Measurements from ENCODE around the gene CANT1. TPM values are rescaled to one million over a fixed set of nuclear protein-coding genes. Genes with fewer than 3 reads are reported as not detected.

CANT1 gene
- total and polyA plus RNA-seq, 2 of the 13 experiments (the other 11 are each of a cell fraction or from before 2014, with no cell fraction given) = 34.1 to 42.1 TPM

DNA sequence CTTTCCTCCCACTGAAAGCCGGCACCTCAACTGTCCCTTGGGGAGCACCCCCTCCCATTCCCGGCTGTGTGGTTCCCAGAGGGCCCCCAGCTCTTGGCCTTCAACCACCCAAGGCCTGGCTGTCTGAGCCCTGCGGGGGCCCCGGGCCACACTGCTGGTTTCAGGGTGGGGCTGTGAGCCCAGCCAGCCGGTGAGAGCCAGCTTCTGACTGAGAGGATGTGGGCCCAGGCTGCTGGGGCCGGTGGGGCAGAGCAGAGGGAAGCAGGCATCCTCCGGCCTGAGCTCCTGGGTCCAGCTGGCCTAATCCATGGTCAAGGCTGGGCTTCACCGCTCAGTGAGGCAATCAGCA, 29.0 kb downstream of the CANT1 start (continued):
- TF ChIP-seq, protein P1, sequence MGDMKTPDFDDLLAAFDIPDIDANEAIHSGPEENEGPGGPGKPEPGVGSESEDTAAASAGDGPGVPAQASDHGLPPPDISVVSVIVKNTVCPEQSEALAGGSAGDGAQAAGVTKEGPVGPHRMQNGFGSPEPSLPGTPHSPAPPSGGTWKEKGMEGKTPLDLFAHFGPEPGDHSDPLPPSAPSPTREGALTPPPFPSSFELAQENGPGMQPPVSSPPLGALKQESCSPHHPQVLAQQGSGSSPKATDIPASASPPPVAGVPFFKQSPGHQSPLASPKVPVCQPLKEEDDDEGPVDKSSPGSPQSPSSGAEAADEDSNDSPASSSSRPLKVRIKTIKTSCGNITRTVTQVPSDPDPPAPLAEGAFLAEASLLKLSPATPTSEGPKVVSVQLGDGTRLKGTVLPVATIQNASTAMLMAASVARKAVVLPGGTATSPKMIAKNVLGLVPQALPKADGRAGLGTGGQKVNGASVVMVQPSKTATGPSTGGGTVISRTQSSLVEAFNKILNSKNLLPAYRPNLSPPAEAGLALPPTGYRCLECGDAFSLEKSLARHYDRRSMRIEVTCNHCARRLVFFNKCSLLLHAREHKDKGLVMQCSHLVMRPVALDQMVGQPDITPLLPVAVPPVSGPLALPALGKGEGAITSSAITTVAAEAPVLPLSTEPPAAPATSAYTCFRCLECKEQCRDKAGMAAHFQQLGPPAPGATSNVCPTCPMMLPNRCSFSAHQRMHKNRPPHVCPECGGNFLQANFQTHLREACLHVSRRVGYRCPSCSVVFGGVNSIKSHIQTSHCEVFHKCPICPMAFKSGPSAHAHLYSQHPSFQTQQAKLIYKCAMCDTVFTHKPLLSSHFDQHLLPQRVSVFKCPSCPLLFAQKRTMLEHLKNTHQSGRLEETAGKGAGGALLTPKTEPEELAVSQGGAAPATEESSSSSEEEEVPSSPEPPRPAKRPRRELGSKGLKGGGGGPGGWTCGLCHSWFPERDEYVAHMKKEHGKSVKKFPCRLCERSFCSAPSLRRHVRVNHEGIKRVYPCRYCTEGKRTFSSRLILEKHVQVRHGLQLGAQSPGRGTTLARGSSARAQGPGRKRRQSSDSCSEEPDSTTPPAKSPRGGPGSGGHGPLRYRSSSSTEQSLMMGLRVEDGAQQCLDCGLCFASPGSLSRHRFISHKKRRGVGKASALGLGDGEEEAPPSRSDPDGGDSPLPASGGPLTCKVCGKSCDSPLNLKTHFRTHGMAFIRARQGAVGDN (CRISPR knock-in tag; IDR thresholded peaks at IDR 0.05) = peak; percentile 63; the same call in 1 of the 2 replicates
- no peak for TF ChIP-seq NR2F1 (CRISPR knock-in tag; IDR thresholded peaks at IDR 0.05)
- no peak for TF ChIP-seq ZFP82 (CRISPR knock-in tag; IDR thresholded peaks at IDR 0.05; ENCODE audit: borderline replicate concordance)
- TF ChIP-seq ZSCAN21 (CRISPR knock-in tag; IDR thresholded peaks at IDR 0.05; ENCODE audit: borderline replicate concordance) = peak; percentile 14
- peak; percentile 5; the same call in 1 of the 2 replicates for TF ChIP-seq FOXO1 (CRISPR knock-in tag; IDR thresholded peaks at IDR 0.05)
- no peak for TF ChIP-seq ZFP1 (CRISPR knock-in tag; IDR thresholded peaks at IDR 0.05)
- no peak for TF ChIP-seq ZNF83 (CRISPR knock-in tag; IDR thresholded peaks at IDR 0.05; ENCODE audit: borderline replicate concordance)
- no peak; the same call in 1 of the 2 replicates for TF ChIP-seq SPEN (CRISPR knock-in tag; IDR thresholded peaks at IDR 0.05; ENCODE audit: low read depth)
- TF ChIP-seq ARNTL (CRISPR knock-in tag; IDR thresholded peaks at IDR 0.05) = no peak
- TF ChIP-seq POLR2AphosphoS2 (IDR thresholded peaks at IDR 0.05; ENCODE audit: low read depth, low read length) = no peak
- TF ChIP-seq TMF1 (CRISPR knock-in tag; IDR thresholded peaks at IDR 0.05; ENCODE audit: low read depth) = no peak
- no peak for TF ChIP-seq CC2D1A (CRISPR knock-in tag; IDR thresholded peaks at IDR 0.05)
- no peak for TF ChIP-seq GATAD2A (CRISPR knock-in tag; IDR thresholded peaks at IDR 0.05)
- TF ChIP-seq HDAC2 (CRISPR knock-in tag; IDR thresholded peaks at IDR 0.05) = no peak; the same call in 1 of the 2 replicates
- TF ChIP-seq, protein P2, sequence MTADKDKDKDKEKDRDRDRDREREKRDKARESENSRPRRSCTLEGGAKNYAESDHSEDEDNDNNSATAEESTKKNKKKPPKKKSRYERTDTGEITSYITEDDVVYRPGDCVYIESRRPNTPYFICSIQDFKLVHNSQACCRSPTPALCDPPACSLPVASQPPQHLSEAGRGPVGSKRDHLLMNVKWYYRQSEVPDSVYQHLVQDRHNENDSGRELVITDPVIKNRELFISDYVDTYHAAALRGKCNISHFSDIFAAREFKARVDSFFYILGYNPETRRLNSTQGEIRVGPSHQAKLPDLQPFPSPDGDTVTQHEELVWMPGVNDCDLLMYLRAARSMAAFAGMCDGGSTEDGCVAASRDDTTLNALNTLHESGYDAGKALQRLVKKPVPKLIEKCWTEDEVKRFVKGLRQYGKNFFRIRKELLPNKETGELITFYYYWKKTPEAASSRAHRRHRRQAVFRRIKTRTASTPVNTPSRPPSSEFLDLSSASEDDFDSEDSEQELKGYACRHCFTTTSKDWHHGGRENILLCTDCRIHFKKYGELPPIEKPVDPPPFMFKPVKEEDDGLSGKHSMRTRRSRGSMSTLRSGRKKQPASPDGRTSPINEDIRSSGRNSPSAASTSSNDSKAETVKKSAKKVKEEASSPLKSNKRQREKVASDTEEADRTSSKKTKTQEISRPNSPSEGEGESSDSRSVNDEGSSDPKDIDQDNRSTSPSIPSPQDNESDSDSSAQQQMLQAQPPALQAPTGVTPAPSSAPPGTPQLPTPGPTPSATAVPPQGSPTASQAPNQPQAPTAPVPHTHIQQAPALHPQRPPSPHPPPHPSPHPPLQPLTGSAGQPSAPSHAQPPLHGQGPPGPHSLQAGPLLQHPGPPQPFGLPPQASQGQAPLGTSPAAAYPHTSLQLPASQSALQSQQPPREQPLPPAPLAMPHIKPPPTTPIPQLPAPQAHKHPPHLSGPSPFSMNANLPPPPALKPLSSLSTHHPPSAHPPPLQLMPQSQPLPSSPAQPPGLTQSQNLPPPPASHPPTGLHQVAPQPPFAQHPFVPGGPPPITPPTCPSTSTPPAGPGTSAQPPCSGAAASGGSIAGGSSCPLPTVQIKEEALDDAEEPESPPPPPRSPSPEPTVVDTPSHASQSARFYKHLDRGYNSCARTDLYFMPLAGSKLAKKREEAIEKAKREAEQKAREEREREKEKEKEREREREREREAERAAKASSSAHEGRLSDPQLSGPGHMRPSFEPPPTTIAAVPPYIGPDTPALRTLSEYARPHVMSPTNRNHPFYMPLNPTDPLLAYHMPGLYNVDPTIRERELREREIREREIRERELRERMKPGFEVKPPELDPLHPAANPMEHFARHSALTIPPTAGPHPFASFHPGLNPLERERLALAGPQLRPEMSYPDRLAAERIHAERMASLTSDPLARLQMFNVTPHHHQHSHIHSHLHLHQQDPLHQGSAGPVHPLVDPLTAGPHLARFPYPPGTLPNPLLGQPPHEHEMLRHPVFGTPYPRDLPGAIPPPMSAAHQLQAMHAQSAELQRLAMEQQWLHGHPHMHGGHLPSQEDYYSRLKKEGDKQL (CRISPR knock-in tag; IDR thresholded peaks at IDR 0.05; ENCODE audit: low read depth) = no peak
- TF ChIP-seq, protein P3, sequence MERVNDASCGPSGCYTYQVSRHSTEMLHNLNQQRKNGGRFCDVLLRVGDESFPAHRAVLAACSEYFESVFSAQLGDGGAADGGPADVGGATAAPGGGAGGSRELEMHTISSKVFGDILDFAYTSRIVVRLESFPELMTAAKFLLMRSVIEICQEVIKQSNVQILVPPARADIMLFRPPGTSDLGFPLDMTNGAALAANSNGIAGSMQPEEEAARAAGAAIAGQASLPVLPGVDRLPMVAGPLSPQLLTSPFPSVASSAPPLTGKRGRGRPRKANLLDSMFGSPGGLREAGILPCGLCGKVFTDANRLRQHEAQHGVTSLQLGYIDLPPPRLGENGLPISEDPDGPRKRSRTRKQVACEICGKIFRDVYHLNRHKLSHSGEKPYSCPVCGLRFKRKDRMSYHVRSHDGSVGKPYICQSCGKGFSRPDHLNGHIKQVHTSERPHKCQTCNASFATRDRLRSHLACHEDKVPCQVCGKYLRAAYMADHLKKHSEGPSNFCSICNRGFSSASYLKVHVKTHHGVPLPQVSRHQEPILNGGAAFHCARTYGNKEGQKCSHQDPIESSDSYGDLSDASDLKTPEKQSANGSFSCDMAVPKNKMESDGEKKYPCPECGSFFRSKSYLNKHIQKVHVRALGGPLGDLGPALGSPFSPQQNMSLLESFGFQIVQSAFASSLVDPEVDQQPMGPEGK (CRISPR knock-in tag; IDR thresholded peaks at IDR 0.05) = peak; percentile 80
- TF ChIP-seq, protein P4, sequence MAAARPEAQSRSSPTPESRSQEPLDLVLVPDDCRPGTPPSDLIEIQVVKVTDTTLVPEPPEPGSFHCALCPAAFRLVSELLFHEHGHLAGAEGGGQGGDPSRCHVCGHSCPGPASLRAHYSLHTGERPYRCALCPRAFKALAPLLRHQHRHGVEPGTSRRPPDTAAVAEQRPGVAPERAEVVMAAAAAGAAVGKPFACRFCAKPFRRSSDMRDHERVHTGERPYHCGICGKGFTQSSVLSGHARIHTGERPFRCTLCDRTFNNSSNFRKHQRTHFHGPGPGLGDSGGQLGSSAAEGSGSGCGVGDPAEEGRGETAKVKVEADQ (CRISPR knock-in tag; IDR thresholded peaks at IDR 0.05; ENCODE audit: borderline replicate concordance) = no peak
- no peak for TF ChIP-seq ZNF660 (CRISPR knock-in tag; IDR thresholded peaks at IDR 0.05; ENCODE audit: borderline replicate concordance, low read depth)
- no peak for TF ChIP-seq MIER2 (CRISPR knock-in tag; IDR thresholded peaks at IDR 0.05)
